Ishikawa (cell line): ENCODE results near the gene PARVG.

Experiments
- CEBPB ChIP-seq: IDR thresholded peaks from 2 replicates; pipeline ENCODE4 v1.6.1; 2012
- CREB1 ChIP-seq: IDR thresholded peaks from 2 replicates; pipeline ENCODE4 v1.6.1; 2012; ENCODE audit warnings: low read depth
- EGR1 ChIP-seq: IDR thresholded peaks from 2 replicates; pipeline ENCODE4 v1.6.1; 2012
- EP300 ChIP-seq: IDR thresholded peaks from 2 replicates; pipeline ENCODE4 v1.6.1; 2012; ENCODE audit warnings: borderline replicate concordance
- FOXM1 ChIP-seq: IDR thresholded peaks from 2 replicates; pipeline ENCODE4 v1.6.1; 2012; ENCODE audit warnings: low read depth, borderline replicate concordance
- NFIC ChIP-seq: IDR thresholded peaks from 2 replicates; pipeline ENCODE4 v1.6.1; 2012
- RAD21 ChIP-seq: IDR thresholded peaks from 2 replicates; pipeline ENCODE4 v1.6.1; 2012; ENCODE audit warnings: low read depth
- TAF1 ChIP-seq: IDR thresholded peaks from 2 replicates; pipeline ENCODE4 v1.6.1; 2012; ENCODE audit warnings: low read depth, mild to moderate bottlenecking
- TCF12 ChIP-seq: IDR thresholded peaks from 2 replicates; pipeline ENCODE4 v1.6.1; 2012; ENCODE audit warnings: low read depth
- TEAD4 ChIP-seq: IDR thresholded peaks from 2 replicates; pipeline ENCODE4 v1.6.1; 2012
- YY1 ChIP-seq: IDR thresholded peaks from 2 replicates; pipeline ENCODE4 v1.6.1; 2012; ENCODE audit warnings: low read depth
- ZBTB7A ChIP-seq: IDR thresholded peaks from 2 replicates; pipeline ENCODE4 v1.6.1; 2012; ENCODE audit warnings: low read depth
- TF ChIP-seq, protein P1 (sequence below): IDR thresholded peaks from 2 replicates; pipeline ENCODE4 v1.6.1; 2012
- TF ChIP-seq, protein P2 (sequence below): IDR thresholded peaks from 2 replicates; pipeline ENCODE4 v1.6.1; 2012; ENCODE audit warnings: low read depth, mild to moderate bottlenecking
- TF ChIP-seq, protein P3 (sequence below): IDR thresholded peaks from 2 replicates; pipeline ENCODE4 v1.6.1; 2012

PARVG gene

DNA sequence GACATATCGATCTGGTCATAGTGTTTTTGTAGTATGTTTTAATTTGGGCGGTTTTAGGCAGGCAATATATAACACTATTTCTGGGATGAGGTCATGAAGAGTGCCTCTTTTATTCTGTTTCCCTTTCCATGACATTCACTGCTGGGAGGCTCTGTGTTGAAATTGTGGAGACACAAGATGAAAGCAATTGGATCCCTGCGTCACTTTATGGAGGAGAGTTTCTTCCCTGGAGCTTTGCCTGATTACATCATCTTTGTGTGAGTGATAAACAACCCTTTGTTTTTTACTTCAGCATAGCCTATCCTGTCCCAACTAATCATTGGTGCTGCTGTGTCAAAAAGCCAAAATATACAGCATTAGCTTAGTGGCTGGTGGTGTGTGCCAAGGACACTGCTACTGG, 48.6 kb downstream of the PARVG start:
- TF ChIP-seq RAD21 (no peak), TAF1 (no peak), TCF12 (no peak), CREB1 (no peak), ZBTB7A (no peak), NFIC (no peak), TEAD4 (no peak), CEBPB (no peak), EP300 (no peak), YY1 (no peak), FOXM1 (no peak), EGR1 (no peak)
- TF ChIP-seq, protein P1, sequence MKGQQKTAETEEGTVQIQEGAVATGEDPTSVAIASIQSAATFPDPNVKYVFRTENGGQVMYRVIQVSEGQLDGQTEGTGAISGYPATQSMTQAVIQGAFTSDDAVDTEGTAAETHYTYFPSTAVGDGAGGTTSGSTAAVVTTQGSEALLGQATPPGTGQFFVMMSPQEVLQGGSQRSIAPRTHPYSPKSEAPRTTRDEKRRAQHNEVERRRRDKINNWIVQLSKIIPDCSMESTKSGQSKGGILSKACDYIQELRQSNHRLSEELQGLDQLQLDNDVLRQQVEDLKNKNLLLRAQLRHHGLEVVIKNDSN, result no peak
- TF ChIP-seq, protein P2, sequence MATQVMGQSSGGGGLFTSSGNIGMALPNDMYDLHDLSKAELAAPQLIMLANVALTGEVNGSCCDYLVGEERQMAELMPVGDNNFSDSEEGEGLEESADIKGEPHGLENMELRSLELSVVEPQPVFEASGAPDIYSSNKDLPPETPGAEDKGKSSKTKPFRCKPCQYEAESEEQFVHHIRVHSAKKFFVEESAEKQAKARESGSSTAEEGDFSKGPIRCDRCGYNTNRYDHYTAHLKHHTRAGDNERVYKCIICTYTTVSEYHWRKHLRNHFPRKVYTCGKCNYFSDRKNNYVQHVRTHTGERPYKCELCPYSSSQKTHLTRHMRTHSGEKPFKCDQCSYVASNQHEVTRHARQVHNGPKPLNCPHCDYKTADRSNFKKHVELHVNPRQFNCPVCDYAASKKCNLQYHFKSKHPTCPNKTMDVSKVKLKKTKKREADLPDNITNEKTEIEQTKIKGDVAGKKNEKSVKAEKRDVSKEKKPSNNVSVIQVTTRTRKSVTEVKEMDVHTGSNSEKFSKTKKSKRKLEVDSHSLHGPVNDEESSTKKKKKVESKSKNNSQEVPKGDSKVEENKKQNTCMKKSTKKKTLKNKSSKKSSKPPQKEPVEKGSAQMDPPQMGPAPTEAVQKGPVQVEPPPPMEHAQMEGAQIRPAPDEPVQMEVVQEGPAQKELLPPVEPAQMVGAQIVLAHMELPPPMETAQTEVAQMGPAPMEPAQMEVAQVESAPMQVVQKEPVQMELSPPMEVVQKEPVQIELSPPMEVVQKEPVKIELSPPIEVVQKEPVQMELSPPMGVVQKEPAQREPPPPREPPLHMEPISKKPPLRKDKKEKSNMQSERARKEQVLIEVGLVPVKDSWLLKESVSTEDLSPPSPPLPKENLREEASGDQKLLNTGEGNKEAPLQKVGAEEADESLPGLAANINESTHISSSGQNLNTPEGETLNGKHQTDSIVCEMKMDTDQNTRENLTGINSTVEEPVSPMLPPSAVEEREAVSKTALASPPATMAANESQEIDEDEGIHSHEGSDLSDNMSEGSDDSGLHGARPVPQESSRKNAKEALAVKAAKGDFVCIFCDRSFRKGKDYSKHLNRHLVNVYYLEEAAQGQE, result no peak
- TF ChIP-seq, protein P3, sequence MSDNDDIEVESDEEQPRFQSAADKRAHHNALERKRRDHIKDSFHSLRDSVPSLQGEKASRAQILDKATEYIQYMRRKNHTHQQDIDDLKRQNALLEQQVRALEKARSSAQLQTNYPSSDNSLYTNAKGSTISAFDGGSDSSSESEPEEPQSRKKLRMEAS, result no peak

DNA sequence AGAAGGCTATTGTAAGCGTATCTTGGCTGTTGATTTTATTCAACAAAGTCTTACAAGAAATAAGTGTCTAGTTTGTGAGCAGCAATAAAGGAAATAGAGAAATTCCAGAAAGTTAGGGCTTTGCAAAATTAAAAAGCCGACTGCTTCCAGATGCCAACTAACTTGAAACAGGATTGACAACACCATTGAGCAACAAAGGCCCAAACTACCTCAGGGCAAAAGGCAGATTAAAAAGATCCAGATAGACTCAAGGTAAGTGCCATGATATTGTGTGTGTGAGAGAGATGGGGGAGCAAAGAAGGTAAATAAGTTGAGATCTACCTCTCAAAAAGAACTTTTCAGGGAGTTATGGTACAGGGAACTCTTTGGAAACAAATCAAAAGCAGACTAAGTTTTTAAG, 49.1 kb downstream of the PARVG start:
- TF ChIP-seq, protein P1, result no peak
- no peak for TF ChIP-seq EGR1
- no peak for TF ChIP-seq TAF1
- TF ChIP-seq RAD21, result no peak
- no peak for TF ChIP-seq CREB1
- TF ChIP-seq NFIC, result no peak
- no peak for TF ChIP-seq CEBPB

DNA sequence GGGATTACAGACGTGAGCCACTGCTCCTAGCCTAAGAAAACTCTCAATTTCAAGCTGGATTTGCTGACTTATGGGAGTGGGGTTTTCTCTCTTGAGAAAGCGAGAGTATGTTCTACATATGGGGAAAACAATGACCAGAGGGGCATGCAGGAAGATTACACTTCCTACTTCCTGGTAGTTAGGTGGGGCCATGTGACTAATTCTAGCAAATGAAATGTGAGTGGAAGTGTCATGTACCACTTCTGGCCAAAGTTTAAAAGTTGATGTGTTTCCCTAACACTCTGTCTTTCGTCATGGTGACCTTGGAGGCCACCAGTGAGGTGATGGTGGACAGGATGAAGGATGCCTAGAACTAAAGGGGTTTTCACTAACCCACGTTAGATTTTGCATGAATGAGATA, 50.5 kb downstream of the PARVG start:
- TF ChIP-seq, protein P1, result peak; percentile 72
- TF ChIP-seq RAD21 (no peak), TEAD4 (no peak)

DNA sequence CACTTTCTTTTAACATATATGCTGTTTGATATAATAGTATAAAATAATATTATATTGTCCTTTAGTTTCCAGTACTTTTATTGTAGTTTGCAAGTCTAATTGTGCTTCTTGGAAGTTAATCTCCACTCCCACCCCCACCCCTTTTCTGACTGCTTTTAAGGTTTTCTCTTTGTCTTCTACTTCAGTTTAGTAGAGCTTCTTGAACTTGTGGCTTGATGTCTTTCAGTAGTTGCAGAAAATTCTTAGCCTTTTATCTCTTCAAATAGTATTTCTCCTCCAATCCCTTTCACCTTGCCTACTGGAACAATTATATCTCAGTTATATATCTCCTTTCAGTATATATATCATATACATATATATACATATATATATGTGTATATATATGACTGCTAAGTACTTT, 56.6 kb downstream of the PARVG start:
- TF ChIP-seq EP300 (no peak), FOXM1 (no peak), CEBPB (no peak), NFIC (no peak), ZBTB7A (no peak), CREB1 (no peak), RAD21 (no peak), TAF1 (no peak), TEAD4 (no peak), TCF12 (no peak), EGR1 (no peak), YY1 (no peak)
- TF ChIP-seq, protein P3, result no peak
- TF ChIP-seq, protein P1, result no peak
- TF ChIP-seq, protein P2, result no peak

DNA sequence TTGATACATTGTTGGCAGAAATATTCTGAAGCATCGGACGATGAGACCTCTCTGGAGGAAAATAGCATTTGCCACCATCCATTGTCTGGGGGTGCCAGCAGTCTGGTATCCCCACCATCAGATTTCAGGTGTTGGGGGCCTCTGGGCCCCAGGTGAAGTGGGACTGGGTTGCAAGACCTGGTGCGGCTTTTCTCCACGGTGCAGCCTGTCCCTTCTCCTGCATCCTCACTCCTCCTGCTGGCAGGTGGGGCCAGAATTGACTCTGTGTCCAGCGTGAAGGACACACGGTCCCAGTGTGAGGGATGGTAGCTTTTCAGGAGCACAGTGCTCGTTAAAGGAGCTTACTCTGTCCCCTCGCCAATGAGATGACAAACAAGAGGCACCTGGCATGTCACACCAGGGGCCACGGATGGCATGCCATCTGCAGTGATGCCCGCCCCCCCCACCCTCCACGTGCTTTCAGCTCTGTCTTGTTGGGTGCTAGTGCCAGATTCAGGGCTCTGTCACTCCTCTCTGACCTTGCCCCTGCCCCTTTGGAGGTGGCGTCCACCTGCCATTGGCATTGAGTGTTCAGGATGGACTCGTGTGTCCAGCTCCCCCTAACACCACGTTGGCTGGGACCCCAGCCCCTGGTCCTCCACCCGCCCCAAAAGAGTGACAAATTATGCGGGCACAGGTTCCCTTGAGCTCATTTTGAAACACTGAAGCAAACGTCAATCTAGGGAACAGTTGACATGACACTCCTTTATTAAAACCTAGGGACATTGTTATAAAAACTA, 62.4 kb downstream of the PARVG start:
- TF ChIP-seq, protein P1, result no peak
- no peak for TF ChIP-seq CEBPB
- TF ChIP-seq, protein P2, result no peak
- no peak for TF ChIP-seq CREB1
- TF ChIP-seq EGR1, result no peak
- no peak for TF ChIP-seq RAD21
- no peak for TF ChIP-seq EP300
- no peak for TF ChIP-seq YY1
- TF ChIP-seq FOXM1, result no peak
- no peak for TF ChIP-seq TCF12
- TF ChIP-seq NFIC, result no peak
- no peak for TF ChIP-seq TAF1
- TF ChIP-seq TEAD4, result no peak
- TF ChIP-seq ZBTB7A, result no peak
- TF ChIP-seq, protein P3, result no peak
